Progenitor cell of endocrine pancreas (in vitro differentiated cells): ENCODE results near the gene ORAI2. TPM values are rescaled to one million over a fixed set of nuclear protein-coding genes. Genes with fewer than 3 reads are reported as not detected.

Source experiments
- DNase-seq: peaks from one replicate; pipeline ENCODE4 v3.0.0; 2021; ENCODE audit warnings: low spot score; ENCODE audit not compliant: unreplicated experiment
- H3K27ac Mint-ChIP-seq: 2 replicates; pipeline ENCODE4 v1.8.0; 2021; ENCODE audit warnings: mild to moderate bottlenecking, moderate library complexity, mixed read lengths
- H3K27me3 Mint-ChIP-seq: 2 replicates; pipeline ENCODE4 v1.8.0; 2021; ENCODE audit warnings: mixed read lengths
- H3K36me3 Mint-ChIP-seq: 2 replicates; pipeline ENCODE4 v1.8.0; 2022; ENCODE audit warnings: mixed read lengths; ENCODE audit not compliant: insufficient read depth
- H3K4me1 Mint-ChIP-seq: 2 replicates; pipeline ENCODE4 v1.8.0; 2021; ENCODE audit warnings: low read depth, mixed read lengths
- H3K4me3 Mint-ChIP-seq: 2 replicates; pipeline ENCODE4 v1.8.0; 2021; ENCODE audit warnings: low read depth, mild to moderate bottlenecking, moderate library complexity, mixed read lengths
- H3K9me3 Mint-ChIP-seq: 2 replicates; pipeline ENCODE4 v1.8.0; 2021; ENCODE audit warnings: low read depth, mixed read lengths
- CTCF ChIP-seq: fragments of 200-600 bp; sonication (generic); IDR thresholded peaks from one replicate; pipeline ENCODE4 v1.5.0; 2021; ENCODE audit warnings: antibody characterized with exemption, mild to moderate bottlenecking; ENCODE audit not compliant: unreplicated experiment
- total RNA-seq: library from RNA; stranded (reverse); gene quantifications from 2 replicates; pipeline ENCODE4 v1.2.1, GENCODE V29; 2021

Gene ORAI2
- total RNA-seq, 1 donor from 2014 or later, result 41.8 TPM

- Mint-ChIP-seq H3K27me3 (no peaks in the 10 kb centered on the region), H3K4me1 (no peaks in the 10 kb centered on the region)
These were observed 6.4 kb upstream of the ORAI2 start for GRCh38 chr7:102427019-102427405.

GRCh38 chr7:102429141-102429899 lies 4.1 kb upstream of the ORAI2 start:
- DNase-seq, result no peak
- H3K4me3 Mint-ChIP-seq, result no peak overlapping the region
- peaks cover 10% of the 10 kb centered on the region for H3K36me3 Mint-ChIP-seq
- no peak overlapping the region for H3K27ac Mint-ChIP-seq
- H3K27me3 Mint-ChIP-seq, result no peaks in the 10 kb centered on the region
- H3K9me3 Mint-ChIP-seq, result no peaks in the 10 kb centered on the region
- TF ChIP-seq CTCF, result no peak
- peaks cover 6% of the 10 kb centered on the region for H3K4me1 Mint-ChIP-seq

More at GRCh38 chr7:102427019-102427405, 6.4 kb upstream of the ORAI2 start:
- H3K36me3 Mint-ChIP-seq, result peaks cover 11% of the 10 kb centered on the region
- H3K4me3 Mint-ChIP-seq, result no peak overlapping the region
- H3K27ac Mint-ChIP-seq, result no peak overlapping the region
- TF ChIP-seq CTCF, result no peak
- no peak for DNase-seq
- H3K9me3 Mint-ChIP-seq, result no peaks in the 10 kb centered on the region

GRCh38 chr7:102431617-102432298 lies 1.6 kb upstream of the ORAI2 start:
- Mint-ChIP-seq H3K4me1 (peaks cover 11% of the 10 kb centered on the region), H3K4me3 (peak overlapping the region; percentile 80), H3K36me3 (no peaks in the 10 kb centered on the region), H3K9me3 (no peaks in the 10 kb centered on the region), H3K27me3 (no peaks in the 10 kb centered on the region), H3K27ac (no peak overlapping the region)
- no peak for TF ChIP-seq CTCF
- no peak for DNase-seq

GRCh38 chr7:102432442-102433218 lies 745 bp upstream of the ORAI2 start:
- no peak for TF ChIP-seq CTCF
- Mint-ChIP-seq H3K4me3 (peak overlapping the region; percentile 80), H3K9me3 (no peaks in the 10 kb centered on the region), H3K36me3 (peaks cover 3% of the 10 kb centered on the region), H3K27me3 (no peaks in the 10 kb centered on the region), H3K27ac (no peak overlapping the region), H3K4me1 (peaks cover 11% of the 10 kb centered on the region)
- no peak for DNase-seq

- peaks cover 11% of the 10 kb centered on the region for H3K4me1 Mint-ChIP-seq
- TF ChIP-seq CTCF, result no peak
- peaks cover 3% of the 10 kb centered on the region for H3K36me3 Mint-ChIP-seq
- H3K9me3 Mint-ChIP-seq, result no peaks in the 10 kb centered on the region
- peak overlapping the region; percentile 91 for H3K27ac Mint-ChIP-seq
- H3K4me3 Mint-ChIP-seq, result peak overlapping the region; percentile 80
- no peak for DNase-seq
- no peaks in the 10 kb centered on the region for H3K27me3 Mint-ChIP-seq
These were observed 688 bp downstream of the ORAI2 start for GRCh38 chr7:102434039-102434486.
